Stimulated activated CD4-positive, alpha-beta T cell treated with anti-CD3 and anti-CD28 coated beads, Interleukin-15, amount 100 ng/mL, for 48 hours (primary cell): ENCODE measurements around the gene SH3GLB2.
"Not testable (repeated sequence)": the region's sequence is repeated elsewhere in the genome, so short reads cannot be mapped to it uniquely, and the experiment has no call there.

ENCODE experiments used
- DNase-seq, 2 donors: peaks; one replicate each; pipeline ENCODE4 v3.0.0-alpha.2; 2020; ENCODE audit warnings: low read depth in 2 of 2

The SH3GLB2 gene

GRCh38 chr9:129001504-129002325 lies 26.4 kb downstream of the SH3GLB2 start:
- no peak for DNase-seq

- DNase-seq = no peak
Measured at GRCh38 chr9:128999581-129000206, 28.4 kb downstream of the SH3GLB2 start.

GRCh38 chr9:128998462-128998861 lies 29.7 kb downstream of the SH3GLB2 start:
- DNase-seq = no peak

- no peak for DNase-seq
Measured at GRCh38 chr9:128995791-128996190, 32.3 kb downstream of the SH3GLB2 start.

GRCh38 chr9:128992995-128993394 lies 35.1 kb downstream of the SH3GLB2 start:
- DNase-seq = no peak

- no peak for DNase-seq
Measured at GRCh38 chr9:128987805-128988204, 40.3 kb downstream of the SH3GLB2 start.

GRCh38 chr9:128986671-128987070 lies 41.5 kb downstream of the SH3GLB2 start:
- no peak for DNase-seq

- no peak for DNase-seq
Measured at GRCh38 chr9:128983536-128983935, 44.6 kb downstream of the SH3GLB2 start.

- no peak for DNase-seq
Measured at GRCh38 chr9:128979111-128979510, 49.0 kb downstream of the SH3GLB2 start.

GRCh38 chr9:128972956-128973355 lies 55.2 kb downstream of the SH3GLB2 start:
- DNase-seq = no peak

GRCh38 chr9:128969491-128969890 lies 58.6 kb downstream of the SH3GLB2 start:
- no peak for DNase-seq

GRCh38 chr9:128961403-128961802 lies 66.7 kb downstream of the SH3GLB2 start:
- DNase-seq = not testable (repeated sequence)
